Hepatic stellate cell (primary cell): Measurements from ENCODE around the gene CERS1.
"Not testable (repeated sequence)": the region's sequence is repeated elsewhere in the genome, so short reads cannot be mapped to it uniquely, and the experiment has no call there.

ENCODE experiments used
- DNase-seq: peaks from one replicate; pipeline ENCODE4 v3.0.0; 2011; ENCODE audit warnings: low spot score

The CERS1 gene

GRCh38 chr19:18919086-18919899 is 23.3 kb upstream of the CERS1 start, which contains the start of the genes COPE and DDX49:
Gene COPE (minus strand): TSS chr19:18919387. CDS start chr19:18919348, 39 bp downstream.
Gene DDX49 (plus strand): TSS chr19:18919715. CDS start chr19:18919742, 27 bp downstream.
- DNase-seq = peak; percentile 100

DNA sequence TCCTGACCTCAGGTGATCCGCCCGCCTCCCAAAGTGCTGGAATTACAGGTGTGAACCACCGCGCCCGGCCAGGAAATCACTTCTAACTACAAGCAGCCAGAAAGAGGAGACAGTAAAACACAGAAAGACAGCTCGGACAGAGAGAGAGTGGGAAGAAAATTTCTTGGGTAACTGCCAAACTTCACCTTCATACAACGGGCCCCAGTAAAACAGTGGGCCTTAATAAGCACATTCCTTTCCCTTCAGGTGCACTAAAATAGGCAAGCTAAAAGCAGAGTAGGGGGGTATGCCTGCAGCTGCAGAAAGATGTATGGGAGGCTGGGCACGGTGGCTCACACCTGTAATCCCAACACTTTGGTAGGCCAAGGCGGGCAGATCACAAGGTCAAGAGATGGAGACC is 21.6 kb upstream of the CERS1 start:
- not testable (repeated sequence) for DNase-seq

- DNase-seq = peak; percentile 52
Measured at GRCh38 chr19:18915639-18916038, 19.7 kb upstream of the CERS1 start.

GRCh38 chr19:18913466-18913865 is 17.5 kb upstream of the CERS1 start:
- no peak for DNase-seq

DNA sequence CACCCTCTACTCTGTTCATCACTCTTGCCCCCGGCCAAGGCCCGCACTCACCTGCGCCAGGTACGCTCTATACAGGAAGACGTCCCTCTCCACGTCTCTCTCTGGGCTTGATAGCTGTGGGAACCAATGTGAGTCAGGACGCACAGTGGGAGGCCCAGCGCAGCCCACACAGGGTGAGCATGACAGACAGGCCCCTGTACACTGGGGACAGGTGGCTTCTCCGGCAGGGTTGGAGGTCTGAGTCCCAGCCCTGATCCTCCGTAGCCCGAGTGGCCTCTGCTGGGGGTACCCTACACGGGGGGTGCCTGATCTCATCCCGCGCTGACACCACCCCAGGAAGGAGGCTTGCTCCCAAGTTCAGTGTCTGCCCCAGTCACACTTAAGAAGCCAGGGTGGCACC is 17.0 kb upstream of the CERS1 start:
- DNase-seq = no peak

DNA sequence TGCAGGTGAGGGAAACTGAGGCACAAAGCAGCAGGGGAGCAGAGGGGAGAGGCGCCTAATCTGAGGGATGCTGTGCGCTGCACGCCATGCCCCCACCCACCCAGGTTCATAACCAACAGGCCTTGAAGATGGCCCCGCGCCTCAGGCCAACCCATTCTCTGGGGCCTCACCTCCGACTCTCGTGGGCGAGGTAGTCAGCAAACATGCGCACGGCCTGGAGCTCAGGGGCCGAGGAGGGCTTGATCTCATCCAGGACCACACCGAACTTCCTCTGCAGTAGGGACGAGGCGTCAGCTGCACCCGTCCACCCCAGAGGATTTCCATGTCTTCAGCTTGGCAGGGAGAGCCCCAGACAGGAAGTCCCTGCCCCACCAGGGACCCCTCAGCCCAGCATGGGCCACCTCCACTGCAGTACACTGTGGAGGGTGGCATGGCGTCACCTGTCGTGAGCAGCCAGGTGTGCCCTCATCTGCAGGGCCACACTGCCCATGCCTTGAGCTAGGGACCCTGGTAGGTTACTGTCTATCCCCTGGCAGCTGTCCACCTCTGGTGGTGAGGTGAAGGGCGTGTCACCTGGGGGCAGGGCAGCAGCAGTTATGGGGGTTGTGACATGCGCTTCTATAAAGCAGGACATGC is 15.0 kb upstream of the CERS1 start:
- DNase-seq = no peak

GRCh38 chr19:18910010-18910409 is 14.1 kb upstream of the CERS1 start:
- DNase-seq = no peak

DNA sequence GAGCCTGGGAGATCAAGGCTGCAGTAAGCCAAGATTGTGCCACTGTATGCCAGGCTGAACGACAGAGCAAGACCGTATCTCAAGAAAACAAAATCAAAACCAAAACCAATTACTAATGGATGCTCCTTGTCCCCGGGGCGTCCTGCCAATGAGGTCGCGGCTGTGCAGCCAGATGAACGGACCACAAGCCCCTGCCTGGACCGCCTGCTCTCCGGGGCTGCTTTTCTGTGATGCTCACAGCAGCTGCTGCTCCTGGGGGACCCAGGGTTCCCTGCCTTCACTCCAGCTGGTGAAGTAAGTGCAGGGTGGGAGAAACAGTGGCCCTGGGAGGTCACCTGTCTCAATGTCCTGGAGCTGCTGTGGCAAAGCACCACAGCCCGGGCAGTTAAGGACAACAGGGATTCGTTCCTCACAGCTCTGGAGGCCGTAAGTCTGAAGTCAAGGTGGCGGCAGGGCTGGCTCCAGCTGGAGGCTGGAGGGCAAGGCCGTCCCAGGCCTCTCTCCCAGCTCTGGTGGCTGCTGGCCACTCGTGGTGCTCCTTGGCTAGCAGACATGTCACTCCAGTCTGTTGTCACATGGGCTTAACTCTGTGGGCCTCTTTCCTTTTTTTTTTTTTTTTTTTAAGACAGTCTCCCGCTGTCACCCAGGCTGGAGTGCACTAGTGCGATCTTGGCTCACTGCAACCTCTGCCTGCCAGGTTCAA is 13.1 kb upstream of the CERS1 start:
- DNase-seq = no peak

DNA sequence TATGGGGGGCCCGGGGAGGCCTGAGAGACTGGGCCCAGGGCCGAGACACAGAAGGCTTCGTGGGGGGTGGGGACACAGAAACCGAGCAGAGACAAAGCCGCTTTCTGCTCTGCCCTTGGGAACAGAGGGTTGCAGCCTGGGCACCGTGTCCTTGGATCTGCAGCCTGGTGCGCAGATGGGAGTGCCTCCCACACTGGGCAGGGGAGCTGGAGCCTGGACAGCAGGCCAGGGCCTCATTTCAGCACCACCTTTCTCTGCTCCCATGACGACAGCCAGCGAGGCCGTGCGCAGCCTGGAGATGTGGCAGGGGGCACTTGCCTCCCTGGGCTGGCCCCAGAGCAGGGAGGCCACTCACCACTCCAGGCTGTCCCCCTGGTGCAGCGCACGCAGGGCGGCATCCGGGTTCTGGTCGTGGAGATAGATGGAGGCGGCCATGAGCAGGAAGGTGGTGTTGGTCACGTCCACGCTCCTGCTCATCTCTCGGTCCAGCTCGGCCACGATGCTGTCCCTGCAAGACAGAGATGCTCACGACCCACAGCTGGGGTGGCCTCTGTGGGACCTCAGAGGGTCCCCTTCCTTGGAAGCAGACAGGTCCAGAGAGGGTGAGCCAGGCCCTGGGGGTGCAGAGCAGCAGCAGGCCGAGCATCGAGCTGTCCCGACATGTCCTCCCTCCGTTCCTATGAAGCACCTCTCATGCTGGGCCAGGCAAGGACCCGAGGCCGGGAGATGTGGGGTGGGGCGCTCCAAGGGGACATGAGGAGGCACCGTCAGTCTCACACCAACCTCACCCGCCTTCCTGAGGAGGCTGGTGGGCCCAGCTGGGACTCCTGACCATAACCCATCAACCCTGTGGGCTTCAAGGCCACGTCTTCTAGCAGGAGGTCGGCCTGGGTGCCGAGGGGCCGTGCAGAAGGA is 10.9 kb upstream of the CERS1 start:
- no peak for DNase-seq

- no peak for DNase-seq
Measured at GRCh38 chr19:18905513-18906236, 9.7 kb upstream of the CERS1 start.

- DNase-seq = no peak
Measured at GRCh38 chr19:18905058-18905456, 9.1 kb upstream of the CERS1 start.

GRCh38 chr19:18904334-18905057 is 8.5 kb upstream of the CERS1 start:
- DNase-seq = no peak

GRCh38 chr19:18903156-18904037 is 7.4 kb upstream of the CERS1 start:
- DNase-seq = no peak

GRCh38 chr19:18902519-18902918 is 6.6 kb upstream of the CERS1 start:
- DNase-seq = not testable (repeated sequence)

GRCh38 chr19:18901491-18901890 is 5.5 kb upstream of the CERS1 start:
- DNase-seq = no peak

DNA sequence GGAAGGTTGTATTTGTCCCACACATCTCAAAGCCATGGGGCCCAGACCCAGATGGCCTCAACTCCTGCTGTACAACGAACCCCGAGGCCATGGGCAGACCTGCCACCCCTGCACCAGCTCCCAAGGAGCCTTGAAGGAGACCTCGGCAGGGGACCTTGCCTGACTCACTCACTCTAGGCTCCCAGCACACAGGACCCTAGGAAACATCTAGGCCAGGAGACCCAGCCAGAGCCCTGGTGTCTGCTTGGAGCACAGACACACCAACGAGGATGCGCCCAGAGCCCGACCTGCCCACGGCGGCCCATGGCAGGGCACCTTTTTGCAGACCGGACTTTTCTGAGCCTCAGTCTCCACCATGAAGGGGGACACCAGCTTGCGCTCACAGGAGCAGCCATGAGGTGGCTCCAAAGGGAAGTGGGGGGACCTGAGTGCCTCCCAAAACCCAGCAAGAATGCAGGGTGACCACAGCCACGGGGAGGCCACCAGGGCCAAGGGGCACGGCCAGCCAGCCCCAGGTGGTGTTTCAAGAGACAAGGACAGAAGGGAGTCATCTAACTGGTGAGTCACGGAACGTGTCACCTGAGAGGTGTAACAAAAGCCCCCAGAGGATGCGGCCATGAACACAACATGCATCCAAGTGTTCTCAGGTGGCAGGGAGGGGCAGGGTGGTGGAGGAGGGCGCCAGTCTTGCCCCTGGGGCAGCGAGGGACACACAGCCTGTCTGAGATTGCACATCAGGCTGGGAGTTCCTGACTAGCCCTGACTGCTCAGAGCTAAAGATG is 4.9 kb upstream of the CERS1 start:
- no peak for DNase-seq

DNA sequence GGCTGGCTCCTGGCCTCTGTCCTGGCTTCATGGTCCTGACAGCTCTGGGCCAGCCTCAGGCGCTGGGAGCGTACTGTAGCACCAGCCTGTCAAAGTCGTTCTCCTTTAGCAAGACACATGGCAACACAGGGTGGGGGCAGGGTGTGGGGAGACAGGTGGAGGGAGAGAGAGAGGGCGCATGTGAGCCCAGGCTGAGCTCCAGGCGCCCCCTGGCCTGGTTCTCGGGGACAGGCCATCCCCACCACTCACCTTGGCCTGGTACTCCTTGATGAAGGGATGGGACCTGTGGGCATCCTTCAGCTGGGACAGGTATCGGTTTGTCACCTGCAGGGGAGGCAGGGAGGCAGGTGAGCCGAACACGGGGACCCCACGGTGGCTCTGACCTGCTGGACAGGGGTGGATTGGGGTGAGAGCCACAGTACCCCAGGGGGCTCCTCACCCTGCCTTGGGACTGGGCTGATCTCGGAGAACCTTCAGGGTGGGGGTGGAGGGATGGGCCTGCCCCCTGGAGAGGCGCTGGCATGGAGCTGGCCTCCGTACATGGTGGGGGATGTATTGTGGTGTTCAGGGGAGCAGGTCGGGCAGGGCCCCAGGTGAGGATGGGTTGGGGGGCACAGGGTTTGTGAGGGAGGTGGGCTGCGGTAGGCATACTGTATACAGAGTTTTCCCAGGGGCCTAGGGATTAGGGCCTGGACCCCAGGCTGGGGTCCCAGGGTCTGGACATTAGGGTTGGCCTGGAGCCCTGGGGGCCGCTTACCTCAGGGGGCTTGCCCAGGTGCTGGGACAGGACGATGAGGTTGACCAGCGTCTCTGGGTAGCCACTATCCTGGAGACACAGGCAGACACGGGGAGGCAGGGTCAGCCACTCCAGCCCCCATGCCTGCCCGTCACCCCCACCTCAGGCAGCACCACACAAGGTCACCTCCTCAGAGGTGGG is 3.9 kb upstream of the CERS1 start:
- DNase-seq = no peak
